GM21619 (cell line): Measurements from ENCODE around the gene LMF1.

Source experiments
- ATAC-seq: cut with Tn5 transposase; IDR thresholded peaks from one replicate; pipeline ENCODE4 v1.9.1; 2021; ENCODE audit not compliant: unreplicated experiment

Gene LMF1

DNA sequence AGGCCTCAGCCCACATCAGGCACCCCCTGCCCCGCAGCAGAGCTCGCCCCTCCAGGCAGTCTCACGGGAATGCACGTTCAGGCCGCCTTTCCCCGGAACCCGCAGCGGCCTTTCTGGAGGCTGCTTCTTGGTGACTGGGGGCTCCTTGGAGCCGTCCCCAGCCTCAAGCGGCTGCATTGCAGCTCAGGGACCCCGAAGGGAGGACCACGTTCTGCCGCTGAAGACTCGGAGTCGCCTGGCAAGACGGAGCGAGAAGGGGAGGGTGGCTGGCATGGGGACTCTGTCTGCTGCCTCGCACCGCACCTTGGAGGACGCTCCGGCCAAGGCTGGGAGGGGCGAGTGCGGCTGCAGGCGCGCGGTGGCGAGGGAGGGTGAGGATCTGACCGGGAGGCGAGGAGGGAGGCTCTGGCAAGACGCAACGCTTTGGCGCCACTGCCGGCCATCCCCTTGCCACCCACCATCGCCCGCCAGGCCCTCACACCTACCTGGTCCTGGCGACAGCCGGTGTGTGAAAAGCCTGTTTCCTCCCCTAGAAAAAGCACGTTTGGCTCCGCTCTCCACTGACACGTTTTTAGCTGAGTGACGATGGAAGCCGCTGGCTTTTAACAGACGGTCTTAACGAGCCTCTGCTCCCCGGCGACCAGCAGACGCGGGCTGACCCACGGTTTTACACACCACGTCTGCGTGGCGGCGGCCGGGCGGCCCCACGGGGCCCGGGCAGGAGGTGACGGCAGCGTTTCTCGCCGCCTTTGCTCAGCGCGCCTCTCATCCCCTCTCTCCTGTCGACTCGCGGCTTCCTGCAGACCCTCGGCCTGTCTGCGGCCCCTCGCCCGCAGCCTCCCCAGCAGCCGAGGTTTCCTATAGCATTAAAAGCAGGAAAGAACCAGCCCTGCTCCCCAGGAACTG lies 153.5 kb downstream of the LMF1 start:
- no peak for ATAC-seq

DNA sequence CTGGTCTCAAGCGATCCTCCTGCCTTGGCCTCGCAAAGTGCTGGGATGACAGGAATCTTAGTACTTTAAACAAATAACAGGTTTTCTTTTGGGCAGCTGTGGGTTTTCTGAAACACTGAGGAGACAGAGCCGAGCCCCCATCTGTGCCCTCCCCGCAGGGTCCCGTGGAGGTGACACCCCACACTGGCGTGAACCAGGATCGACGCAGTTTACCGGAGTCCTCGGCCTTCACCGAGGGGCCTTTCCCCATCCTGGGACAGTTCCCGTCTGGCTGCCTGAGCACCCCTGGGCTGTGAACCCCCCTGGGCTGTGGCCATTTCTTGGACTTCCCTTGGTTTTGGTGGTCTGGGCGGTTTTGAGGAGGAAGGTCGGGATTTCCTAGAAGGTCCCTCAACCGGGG lies 154.9 kb downstream of the LMF1 start:
- ATAC-seq, result no peak

DNA sequence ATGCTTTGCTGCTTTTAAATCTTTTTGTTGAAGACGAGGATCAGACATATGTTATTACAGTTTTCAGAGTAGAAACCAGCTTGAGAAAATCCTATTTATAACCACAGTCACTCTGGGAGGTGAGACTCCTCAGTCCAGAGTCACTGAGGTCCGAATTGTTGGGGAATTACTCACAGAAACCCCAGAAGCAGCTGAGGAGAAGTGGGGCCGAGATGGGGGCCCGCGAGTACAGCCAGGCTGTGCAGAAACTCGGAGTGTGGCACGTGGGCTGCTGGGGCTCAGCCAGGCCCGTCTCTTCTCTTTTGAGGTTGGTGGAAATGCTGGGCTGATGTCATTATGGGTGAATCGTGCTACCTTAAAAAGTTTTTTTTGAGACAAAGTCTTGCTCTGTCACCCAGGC lies 155.8 kb downstream of the LMF1 start:
- no peak for ATAC-seq

DNA sequence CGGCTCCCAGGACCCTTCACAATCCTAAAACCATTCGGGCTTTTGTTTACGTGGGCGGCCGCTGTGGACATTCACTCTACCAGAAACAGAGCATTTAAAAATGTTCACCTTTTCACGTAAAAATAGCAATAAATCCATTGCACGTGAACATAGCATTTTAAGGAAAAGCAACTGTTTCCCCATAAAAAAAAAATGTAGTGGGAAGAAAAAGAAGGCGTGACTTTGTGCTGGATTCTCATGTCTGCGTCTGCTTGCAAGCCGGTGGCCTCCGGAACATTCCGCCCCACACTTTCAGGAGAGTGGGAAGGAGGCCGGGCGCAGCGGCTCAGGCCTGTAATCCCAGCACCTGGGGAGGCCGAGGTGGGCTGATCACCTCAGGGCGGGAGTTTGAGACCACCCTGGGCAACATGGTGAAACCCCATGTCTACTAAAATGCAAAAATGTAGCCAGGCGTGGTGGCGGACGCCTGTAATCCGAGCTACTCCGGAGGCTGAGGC lies 156.8 kb downstream of the LMF1 start:
- ATAC-seq, result no peak

DNA sequence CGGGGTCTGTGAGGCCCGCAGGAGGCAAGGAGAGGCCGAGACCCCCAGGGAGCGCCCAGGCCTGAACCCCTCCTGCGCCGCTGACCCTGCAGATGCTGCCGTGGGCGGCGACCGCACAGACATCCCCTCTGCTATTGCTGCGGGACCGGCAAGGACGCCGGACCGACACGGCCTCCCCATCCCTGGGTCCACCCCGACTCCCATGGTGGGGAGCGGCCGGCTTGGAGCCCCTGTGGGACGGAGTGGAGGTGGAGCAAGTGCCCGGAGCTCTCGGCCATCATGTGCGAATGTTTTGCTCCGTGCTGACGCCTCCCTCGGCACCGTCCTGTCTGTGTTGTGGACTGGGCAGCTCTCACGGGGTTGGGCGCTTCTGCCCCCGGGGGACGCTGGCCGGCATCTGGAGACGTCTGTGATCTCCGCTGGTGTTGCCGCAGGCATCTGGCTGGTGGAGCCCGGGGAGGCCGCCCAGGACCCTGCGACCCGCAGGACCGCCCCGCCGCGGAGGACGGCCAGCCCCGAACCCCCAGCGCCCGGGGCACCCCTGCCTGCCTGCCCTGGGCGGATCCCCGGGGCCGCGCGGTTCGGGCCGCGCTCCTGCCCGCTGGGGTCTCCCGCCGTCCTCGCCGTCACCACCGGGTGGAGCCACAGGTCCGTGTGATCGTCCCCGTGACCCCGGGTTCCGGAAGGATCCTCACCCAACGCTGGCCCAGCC lies 157.4 kb downstream of the LMF1 start:
- no peak for ATAC-seq

DNA sequence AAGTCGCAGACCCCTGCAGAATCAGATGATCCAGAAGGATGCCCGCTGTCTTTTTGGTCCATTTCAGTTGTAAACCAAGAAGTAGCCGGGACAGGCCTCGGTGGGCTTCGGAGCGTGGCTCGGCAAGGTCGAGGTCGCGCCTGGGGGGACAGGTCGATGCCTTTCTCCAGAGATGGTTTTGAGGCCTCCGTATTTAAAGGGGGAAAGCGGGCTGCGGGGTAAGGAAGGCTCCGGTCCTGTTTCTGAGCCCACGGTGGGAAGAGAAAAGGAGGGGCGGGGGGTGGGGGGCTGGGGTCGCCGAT lies 162.7 kb downstream of the LMF1 start:
- no peak for ATAC-seq

DNA sequence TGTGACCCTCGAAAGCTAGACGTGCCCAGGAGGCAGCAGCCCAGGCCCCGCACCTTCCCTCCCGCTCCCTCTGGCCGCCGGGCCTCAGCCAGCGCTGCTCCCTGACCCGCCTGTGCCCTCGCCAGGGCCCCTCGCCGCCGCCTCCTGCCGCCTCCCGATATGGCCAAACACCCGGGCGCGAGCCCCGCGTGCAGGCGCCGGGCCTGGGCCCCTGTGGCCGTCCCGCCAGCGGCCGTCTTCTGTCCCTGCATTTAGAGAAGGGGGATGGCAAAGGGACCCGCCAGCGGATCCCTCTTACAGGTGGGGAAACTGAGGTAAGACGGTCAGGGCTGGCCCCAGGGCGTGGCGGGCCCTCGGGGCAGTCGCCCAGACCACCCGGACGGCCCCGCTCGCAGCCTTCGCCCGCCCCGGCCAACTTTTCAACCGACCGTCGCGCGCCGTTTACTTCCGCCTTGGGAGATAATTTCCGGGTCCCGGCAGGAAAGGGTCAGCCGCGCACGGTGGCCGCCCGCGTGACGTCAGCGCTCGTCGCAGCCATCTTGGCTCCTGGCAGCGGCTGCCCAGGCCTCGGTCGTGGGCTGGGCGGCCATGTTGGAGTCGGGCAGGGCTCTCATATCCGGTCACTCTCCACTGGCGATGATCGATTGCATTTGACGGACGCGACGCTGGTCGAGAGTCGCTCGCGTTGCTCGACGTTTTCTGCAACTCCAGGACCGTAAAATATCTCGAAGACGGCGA lies 163.3 kb downstream of the LMF1 start:
- ATAC-seq, result peak; percentile 80

DNA sequence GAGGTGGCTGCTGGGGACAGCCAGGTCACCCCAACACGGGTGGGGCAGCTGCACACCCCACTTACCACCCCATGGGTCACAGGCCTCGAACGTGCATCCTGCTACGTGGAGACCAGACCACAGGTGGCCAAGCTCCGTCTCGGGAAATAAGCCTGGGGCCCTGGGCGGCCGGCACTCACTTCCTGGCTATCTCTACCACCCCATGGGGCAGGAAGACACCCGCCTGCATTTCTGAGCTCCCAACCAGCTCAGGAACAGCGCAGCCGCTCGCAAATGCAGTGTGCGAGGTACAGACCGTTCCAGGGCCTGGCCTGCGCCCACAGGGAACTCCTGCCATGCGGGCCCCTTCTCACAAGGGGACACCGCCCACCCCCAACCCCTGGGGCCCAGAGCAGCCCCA lies 165.3 kb downstream of the LMF1 start:
- ATAC-seq, result no peak

DNA sequence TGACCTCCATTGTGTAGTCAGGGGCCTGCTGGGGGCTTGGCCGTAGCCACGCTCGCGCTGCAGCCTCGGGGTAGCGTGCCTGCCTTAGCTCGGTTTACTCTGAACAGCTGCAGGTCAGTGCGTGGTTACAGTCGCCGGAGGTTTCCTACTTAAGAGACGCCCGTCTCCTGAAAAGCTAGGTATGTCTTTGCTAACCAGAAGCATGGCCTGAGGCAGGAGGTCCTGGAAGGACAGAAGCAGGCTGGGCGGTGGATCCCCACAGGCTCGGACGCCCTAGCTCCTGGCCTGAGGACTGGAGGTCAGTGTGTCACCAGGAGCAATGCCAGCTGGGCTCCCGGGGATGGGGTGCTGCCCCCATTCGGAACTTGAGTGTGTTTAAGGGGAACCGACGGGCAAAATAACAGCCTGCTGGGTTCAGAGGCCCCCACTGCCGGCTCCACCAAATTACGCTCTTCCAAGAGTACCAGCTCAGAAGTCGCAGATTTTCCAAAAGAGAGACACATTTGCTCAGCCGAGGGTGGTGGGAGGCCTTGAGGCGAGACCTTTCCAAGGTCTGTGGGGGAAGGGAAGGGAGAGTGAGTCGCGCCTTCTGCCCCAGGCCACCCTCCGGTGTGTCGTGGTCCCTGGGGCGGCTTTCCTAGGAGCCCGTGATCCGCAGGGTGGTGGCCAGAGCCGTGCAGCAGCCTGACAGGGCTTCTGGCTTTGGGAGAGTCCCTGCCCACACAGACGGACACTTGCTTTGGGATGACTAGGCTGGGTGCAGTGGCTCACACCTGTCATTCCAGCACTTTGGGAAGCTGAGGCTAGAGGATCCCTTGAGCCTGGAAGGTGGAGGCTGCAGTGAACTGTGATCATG lies 166.4 kb downstream of the LMF1 start:
- no peak for ATAC-seq

DNA sequence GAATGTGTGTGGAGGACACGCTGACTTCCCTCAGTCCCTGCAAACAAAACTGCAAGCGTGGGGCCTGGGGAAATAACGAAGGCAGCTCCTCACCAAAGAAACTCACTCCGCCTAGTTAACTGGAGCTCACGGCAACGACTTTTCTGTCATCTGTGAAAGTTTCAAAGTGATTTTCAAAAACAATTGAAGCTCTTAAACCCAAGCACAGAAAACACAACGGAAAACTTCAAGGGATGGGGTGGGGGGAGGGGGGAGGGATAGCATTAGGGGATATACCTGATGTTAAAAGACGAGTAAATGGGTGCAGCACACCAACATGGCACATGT lies 167.1 kb downstream of the LMF1 start:
- ATAC-seq, result no peak
